ENCODE data around the gene DSG4.

DSG4 gene

GRCh38 chr18:31371989-31372388 is 4.6 kb upstream of the DSG4 start:
- Histone ChIP-seq H3K27me3 (ENCODE audit: control insufficient read depth, low read length) (no peaks in the 10 kb centered on the region), H3F3A (ENCODE audit: control insufficient read depth, insufficient read depth) (no peaks in the 10 kb centered on the region), H3K36me3 (ENCODE audit: control insufficient read depth, low read length) (no peaks in the 10 kb centered on the region), H4K20me1 (ENCODE audit: control insufficient read depth, insufficient read depth, low read depth, low read length) (no peaks in the 10 kb centered on the region), H3K4me3 (ENCODE audit: low read length) (no peak overlapping the region), H3K4me2 (ENCODE audit: low read length) (no peak overlapping the region), H3K4me1 (ENCODE audit: control insufficient read depth, low read length) (no peaks in the 10 kb centered on the region), H3K9me2 (replicated peaks; ENCODE audit: control insufficient read depth, low read length) (no peaks in the 10 kb centered on the region), H3K79me2 (ENCODE audit: control insufficient read depth, low read length) (no peaks in the 10 kb centered on the region), H3K9me3 (ENCODE audit: control insufficient read depth, insufficient read depth, low read length) (no peaks in the 10 kb centered on the region), H3K27ac (ENCODE audit: low read depth, low read length) (no peak overlapping the region)
- no peak for TF ChIP-seq EZH2phosphoT487 (IDR thresholded peaks at IDR 0.05; ENCODE audit: borderline replicate concordance, low read length)
- TF ChIP-seq CTCF (IDR thresholded peaks at IDR 0.05; ENCODE audit: low read depth, low read length, poor library complexity, severe bottlenecking) = no peak

GRCh38 chr18:31373641-31374040 is 2.9 kb upstream of the DSG4 start:
- Histone ChIP-seq H3F3A (ENCODE audit: control insufficient read depth, insufficient read depth) (no peaks in the 10 kb centered on the region), H3K4me3 (ENCODE audit: low read length) (no peak overlapping the region), H3K4me1 (ENCODE audit: control insufficient read depth, low read length) (no peaks in the 10 kb centered on the region), H3K9me3 (ENCODE audit: control insufficient read depth, insufficient read depth, low read length) (no peaks in the 10 kb centered on the region), H3K27me3 (ENCODE audit: control insufficient read depth, low read length) (no peaks in the 10 kb centered on the region), H3K4me2 (ENCODE audit: low read length) (no peak overlapping the region), H3K36me3 (ENCODE audit: control insufficient read depth, low read length) (no peaks in the 10 kb centered on the region), H3K27ac (ENCODE audit: low read depth, low read length) (no peak overlapping the region), H4K20me1 (ENCODE audit: control insufficient read depth, insufficient read depth, low read depth, low read length) (no peaks in the 10 kb centered on the region), H3K79me2 (ENCODE audit: control insufficient read depth, low read length) (no peaks in the 10 kb centered on the region), H3K9me2 (replicated peaks; ENCODE audit: control insufficient read depth, low read length) (no peaks in the 10 kb centered on the region)
- TF ChIP-seq CTCF (IDR thresholded peaks at IDR 0.05; ENCODE audit: low read depth, low read length, poor library complexity, severe bottlenecking) = no peak
- TF ChIP-seq EZH2phosphoT487 (IDR thresholded peaks at IDR 0.05; ENCODE audit: borderline replicate concordance, low read length) = no peak

GRCh38 chr18:31380912-31381311 is 4.3 kb downstream of the DSG4 start:
- H3K4me1 ChIP-seq (ENCODE audit: control insufficient read depth, low read length) = peaks cover 2% of the 10 kb centered on the region

More at GRCh38 chr18:31380912-31381311, 4.3 kb downstream of the DSG4 start:
- no peaks in the 10 kb centered on the region for H3K9me2 ChIP-seq (replicated peaks; ENCODE audit: control insufficient read depth, low read length)
- no peaks in the 10 kb centered on the region for H3K36me3 ChIP-seq (ENCODE audit: control insufficient read depth, low read length)
- TF ChIP-seq CTCF (IDR thresholded peaks at IDR 0.05; ENCODE audit: low read depth, low read length, poor library complexity, severe bottlenecking) (no peak), EZH2phosphoT487 (IDR thresholded peaks at IDR 0.05; ENCODE audit: borderline replicate concordance, low read length) (no peak)
- H3K27me3 ChIP-seq (ENCODE audit: control insufficient read depth, low read length) = no peaks in the 10 kb centered on the region
- H3K4me2 ChIP-seq (ENCODE audit: low read length) = no peak overlapping the region
- no peak overlapping the region for H3K27ac ChIP-seq (ENCODE audit: low read depth, low read length)
- no peaks in the 10 kb centered on the region for H4K20me1 ChIP-seq (ENCODE audit: control insufficient read depth, insufficient read depth, low read depth, low read length)
- no peaks in the 10 kb centered on the region for H3K79me2 ChIP-seq (ENCODE audit: control insufficient read depth, low read length)
- H3F3A ChIP-seq (ENCODE audit: control insufficient read depth, insufficient read depth) = no peaks in the 10 kb centered on the region
- H3K9me3 ChIP-seq (ENCODE audit: control insufficient read depth, insufficient read depth, low read length) = no peaks in the 10 kb centered on the region
- no peak overlapping the region for H3K4me3 ChIP-seq (ENCODE audit: low read length)

Measured in DOHH2 (cell line).